Activated CD8-positive, alpha-beta memory T cell treated with anti-CD3 and anti-CD28 coated beads, Interleukin-2, amount 10 ng/mL, durations not matched to agents 7 days and 5 days (primary cell): ENCODE measurements around the gene CHMP4A. TPM values are rescaled to one million over a fixed set of nuclear protein-coding genes. Genes with fewer than 3 reads are reported as not detected.

Experiments
- ATAC-seq: fragments of 150-1000 bp; cut with Tn5 transposase; one replicate; pipeline ENCODE4 v1.10.0; 2021; ENCODE audit warnings: moderate library complexity
- CTCF ChIA-PET: fragments of 350-600 bp; sonication (Branson Sonifier 250); formaldehyde crosslinking; loops from one replicate; lab custom pipeline; 2021; ENCODE audit warnings: antibody characterized with exemption; lab: Charles Lee
- DNase-seq: peaks from one replicate; pipeline ENCODE4 v3.0.0-alpha.2; 2020
- H3K27ac Mint-ChIP-seq: one replicate; pipeline ENCODE4 v1.8.0; 2021; ENCODE audit warnings: mild to moderate bottlenecking, mixed read lengths
- H3K27me3 Mint-ChIP-seq: one replicate; pipeline ENCODE4 v1.8.0; 2021; ENCODE audit warnings: mixed read lengths
- H3K36me3 Mint-ChIP-seq: one replicate; pipeline ENCODE4 v1.8.0; 2021; ENCODE audit warnings: mild to moderate bottlenecking, mixed read lengths
- H3K4me1 Mint-ChIP-seq: one replicate; pipeline ENCODE4 v1.8.0; 2021; ENCODE audit warnings: mixed read lengths
- H3K4me3 Mint-ChIP-seq: one replicate; pipeline ENCODE4 v1.8.0; 2021; ENCODE audit warnings: mild to moderate bottlenecking, moderate library complexity, mixed read lengths
- H3K9me3 Mint-ChIP-seq: one replicate; pipeline ENCODE4 v1.8.0; 2022; ENCODE audit warnings: low read depth, mixed read lengths
- total RNA-seq, 2 experiments: library from RNA; stranded (reverse); gene quantifications; one replicate each; pipeline ENCODE4 v1.2.3, GENCODE V29; 2021

Gene CHMP4A
- total RNA-seq, 2 experiments from 2014 or later = 80.5 to 82.5 TPM

DNA sequence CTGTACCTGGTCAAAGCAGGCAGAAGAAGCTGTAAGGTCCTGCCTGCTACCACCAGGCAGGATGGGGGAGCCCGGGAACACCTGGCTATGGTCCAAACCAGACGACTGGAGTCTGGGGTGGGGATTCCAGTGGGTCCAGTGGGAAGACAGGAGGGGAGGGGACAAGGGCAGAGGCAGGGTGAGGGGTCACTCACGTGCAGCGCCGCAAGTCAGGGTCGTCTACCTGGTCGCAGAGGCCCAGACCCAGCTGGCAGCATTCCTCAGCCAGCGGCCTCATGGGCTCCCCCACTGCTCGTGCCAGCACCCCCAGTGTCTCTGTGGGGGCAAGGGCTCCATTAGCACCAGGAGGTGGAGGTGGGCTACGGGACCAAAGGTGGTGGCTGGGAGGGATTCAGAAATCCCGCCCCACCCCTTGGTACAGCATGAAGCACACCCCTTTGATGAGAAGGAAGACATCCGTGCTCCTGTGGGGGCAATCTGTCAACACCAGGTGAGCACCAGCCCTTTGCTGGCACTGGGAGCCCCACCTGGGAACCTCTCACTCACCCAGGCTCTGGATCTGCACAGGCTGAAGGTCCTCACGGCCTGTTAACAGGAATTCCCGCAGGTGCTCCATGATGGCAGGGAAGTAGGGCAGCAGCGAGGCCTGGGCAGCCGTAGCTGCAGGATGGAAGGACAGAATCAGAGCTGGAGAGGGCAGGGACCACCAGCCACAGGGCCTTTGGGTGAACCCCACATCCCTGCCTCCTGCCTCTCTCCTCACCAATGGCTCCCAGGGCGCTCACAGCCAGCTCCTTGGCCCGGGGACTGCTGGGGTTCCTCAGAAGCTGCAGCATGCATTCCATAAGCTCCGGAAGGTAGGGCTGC, 29.0 kb downstream of the CHMP4A start:
- Mint-ChIP-seq H3K9me3 (no peaks in the 10 kb centered on the region), H3K4me3 (no peak overlapping the region), H3K27ac (no peak overlapping the region), H3K36me3 (peaks cover 12% of the 10 kb centered on the region), H3K27me3 (no peaks in the 10 kb centered on the region), H3K4me1 (peaks cover 22% of the 10 kb centered on the region)
- CTCF ChIA-PET = no interaction called here
- DNase-seq = no peak
- ATAC-seq = no peak

DNA sequence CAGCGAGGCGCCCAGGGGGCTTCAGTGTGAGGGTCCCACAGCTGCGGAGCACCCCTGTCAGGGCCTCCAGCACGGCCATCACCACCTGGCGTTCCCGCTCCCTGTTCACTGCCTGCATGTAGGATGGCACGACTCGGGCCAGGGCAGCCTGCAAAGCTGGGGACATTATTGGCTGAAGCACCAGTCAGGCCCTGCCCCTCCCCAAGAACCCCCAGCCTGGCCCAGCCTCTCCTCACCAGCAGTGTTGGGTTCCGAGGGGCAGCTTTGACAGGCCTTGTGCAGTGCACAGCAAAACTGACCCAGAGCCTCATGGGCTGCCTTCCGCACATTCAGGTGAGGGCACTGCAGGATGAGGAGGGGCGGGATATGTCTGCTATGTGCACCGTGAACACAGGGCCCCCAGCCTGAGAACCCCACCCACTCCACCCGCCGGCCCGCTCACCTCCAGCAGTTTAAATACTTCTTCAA, 30.2 kb downstream of the CHMP4A start:
- Mint-ChIP-seq H3K4me1 (peaks cover 14% of the 10 kb centered on the region), H3K27ac (no peak overlapping the region), H3K27me3 (no peaks in the 10 kb centered on the region), H3K4me3 (no peak overlapping the region), H3K36me3 (peaks cover 16% of the 10 kb centered on the region), H3K9me3 (no peaks in the 10 kb centered on the region)
- ATAC-seq (no peak), DNase-seq (no peak)
- CTCF ChIA-PET = no interaction called here

DNA sequence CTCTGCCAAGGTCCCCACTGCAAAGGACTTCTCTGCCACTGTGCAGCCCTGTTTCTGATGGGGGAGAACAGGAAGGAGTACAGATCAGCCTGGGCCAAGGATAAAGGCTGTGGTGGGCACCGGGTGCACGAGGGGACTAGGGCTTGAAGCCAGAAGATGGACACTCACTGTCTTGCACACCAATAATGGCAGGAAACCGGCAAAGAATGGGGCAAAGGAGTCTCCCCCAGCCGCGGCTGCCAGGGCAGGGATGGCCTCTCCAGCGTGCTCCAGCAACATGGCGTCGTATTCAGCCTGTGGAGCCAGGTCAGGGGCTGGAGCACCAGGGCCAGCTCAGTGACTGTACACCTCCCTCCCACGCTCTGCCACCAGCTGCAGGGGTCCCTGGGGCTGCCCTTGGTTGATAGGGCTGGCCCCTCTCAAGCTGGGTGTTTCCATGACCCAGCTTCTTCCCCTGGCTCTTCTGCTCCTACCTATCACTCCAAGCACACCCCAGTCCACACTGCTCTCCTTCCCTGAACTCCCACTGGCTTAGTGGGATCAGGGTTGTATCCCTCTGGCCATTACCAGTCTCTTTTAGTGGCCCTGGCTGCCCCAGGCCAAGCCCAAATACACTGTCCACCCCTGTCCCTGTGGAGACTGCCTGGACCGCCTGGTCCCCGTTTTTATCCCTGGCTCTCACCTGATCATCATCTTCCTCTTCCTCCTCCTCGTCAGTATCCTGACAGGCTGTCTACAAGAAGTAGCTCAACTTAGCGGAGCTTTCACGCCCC, 31.0 kb downstream of the CHMP4A start:
- CTCF ChIA-PET = interaction anchor here (1.4 to 2.1 kb wide), 2 partner anchors 21 to 126 kb away, joined by 5 to 6 read pairs; partner anchors contain the start of genes CIDEB and IRF9
- Mint-ChIP-seq H3K36me3 (peaks cover 16% of the 10 kb centered on the region), H3K27ac (no peak overlapping the region), H3K4me1 (peaks cover 8% of the 10 kb centered on the region), H3K27me3 (no peaks in the 10 kb centered on the region), H3K9me3 (no peaks in the 10 kb centered on the region), H3K4me3 (no peak overlapping the region)
- no peak for DNase-seq
- no peak for ATAC-seq

DNA sequence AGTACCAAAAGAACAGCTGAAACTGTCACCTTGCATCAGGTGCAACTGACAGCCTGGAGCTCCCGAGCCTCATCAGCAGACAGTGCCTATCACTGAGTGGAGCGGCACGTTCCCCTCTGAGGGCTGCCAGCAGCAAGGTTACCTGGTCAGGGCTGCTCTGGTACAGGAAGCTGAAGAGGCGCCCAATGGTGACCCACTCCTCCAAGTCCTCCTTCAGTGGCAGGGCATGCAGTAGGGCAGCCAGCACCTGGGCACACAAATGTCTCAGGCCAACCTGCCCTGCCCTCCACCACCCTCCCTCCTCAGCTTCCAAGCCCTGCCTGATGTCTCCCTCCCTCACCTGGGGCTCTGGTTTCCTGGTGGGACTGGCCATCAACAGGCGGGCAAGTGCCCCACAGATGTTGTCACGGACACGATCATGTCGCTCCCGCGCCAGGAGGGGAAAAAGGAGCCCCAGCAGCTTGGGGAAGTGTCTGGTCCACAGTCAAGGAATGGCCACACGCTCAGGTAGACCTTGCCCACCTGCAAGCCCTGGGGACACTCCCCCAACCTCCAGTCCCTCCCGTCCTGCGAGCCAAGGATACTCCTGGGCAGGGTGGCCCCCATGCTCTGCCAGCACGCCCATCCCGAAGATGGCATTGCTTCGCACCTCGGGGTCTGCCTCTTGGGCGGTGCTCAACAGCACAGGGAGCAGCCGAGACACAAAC, 31.8 kb downstream of the CHMP4A start:
- CTCF ChIA-PET = interaction anchor here (0.7 to 2.1 kb wide), 4 partner anchors 11 to 126 kb away, joined by 3 to 6 read pairs (median 4); partner anchors contain the start of genes CIDEB and IRF9
- H3K27ac Mint-ChIP-seq = no peak overlapping the region
- H3K27me3 Mint-ChIP-seq = no peaks in the 10 kb centered on the region

DNA sequence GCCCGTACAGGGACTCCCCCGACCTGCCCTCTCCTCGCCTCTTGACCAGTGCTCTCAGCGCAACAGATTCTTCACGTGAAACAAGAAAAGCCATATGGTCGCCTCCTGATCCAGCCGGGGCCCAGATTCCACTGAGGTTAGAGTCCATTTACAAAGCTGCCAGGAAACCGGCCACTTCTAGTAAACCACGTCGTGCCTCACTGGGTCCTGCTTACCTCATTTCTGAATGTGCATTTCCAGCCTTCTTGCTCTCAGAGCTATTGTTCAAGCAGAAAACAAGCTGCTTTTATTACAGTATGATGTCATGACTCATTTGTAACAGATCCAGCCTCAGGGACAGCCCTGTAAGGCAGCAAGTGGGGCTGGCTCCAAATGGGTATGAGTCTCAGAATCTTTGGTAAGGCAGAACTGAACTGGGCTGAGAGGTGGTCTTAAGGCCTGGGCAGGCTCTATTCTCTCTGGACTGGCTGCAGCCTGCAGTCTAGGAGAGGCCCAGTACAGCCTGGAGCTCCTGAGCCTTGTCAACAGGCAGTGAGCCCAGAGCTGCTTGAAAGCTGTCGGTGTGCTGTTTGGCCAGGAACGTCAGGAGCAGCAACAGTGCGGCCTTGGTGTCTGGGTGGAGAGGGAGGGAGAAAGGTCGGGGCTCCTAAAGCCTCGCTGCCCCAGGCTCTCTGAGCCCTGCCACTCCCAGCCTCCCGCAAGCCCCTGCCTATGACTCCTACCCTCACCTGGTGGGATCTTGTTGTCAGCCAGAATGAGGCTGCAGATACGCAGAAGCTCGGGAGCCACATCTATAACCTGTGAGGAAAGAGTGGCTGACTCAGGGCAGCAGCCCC, 33.1 kb downstream of the CHMP4A start:
- no peak overlapping the region for H3K4me3 Mint-ChIP-seq
- DNase-seq = no peak
- no peak for ATAC-seq
- H3K27ac Mint-ChIP-seq = no peak overlapping the region
- CTCF ChIA-PET = interaction anchor here (0.9 to 2.1 kb wide), 5 partner anchors 7 to 128 kb away, joined by 3 to 9 read pairs (median 4); partner anchors contain the start of genes CIDEB and IRF9
- peaks cover under 1% of the 10 kb centered on the region for H3K4me1 Mint-ChIP-seq
- H3K36me3 Mint-ChIP-seq = peaks cover 21% of the 10 kb centered on the region
- H3K27me3 Mint-ChIP-seq = no peaks in the 10 kb centered on the region
- no peaks in the 10 kb centered on the region for H3K9me3 Mint-ChIP-seq

More for the DNA sequence above, 31.8 kb downstream of the CHMP4A start:
- no peaks in the 10 kb centered on the region for H3K9me3 Mint-ChIP-seq
- no peak for DNase-seq
- H3K4me1 Mint-ChIP-seq = peaks cover 2% of the 10 kb centered on the region
- ATAC-seq = no peak
- H3K4me3 Mint-ChIP-seq = no peak overlapping the region
- H3K36me3 Mint-ChIP-seq = peaks cover 23% of the 10 kb centered on the region

DNA sequence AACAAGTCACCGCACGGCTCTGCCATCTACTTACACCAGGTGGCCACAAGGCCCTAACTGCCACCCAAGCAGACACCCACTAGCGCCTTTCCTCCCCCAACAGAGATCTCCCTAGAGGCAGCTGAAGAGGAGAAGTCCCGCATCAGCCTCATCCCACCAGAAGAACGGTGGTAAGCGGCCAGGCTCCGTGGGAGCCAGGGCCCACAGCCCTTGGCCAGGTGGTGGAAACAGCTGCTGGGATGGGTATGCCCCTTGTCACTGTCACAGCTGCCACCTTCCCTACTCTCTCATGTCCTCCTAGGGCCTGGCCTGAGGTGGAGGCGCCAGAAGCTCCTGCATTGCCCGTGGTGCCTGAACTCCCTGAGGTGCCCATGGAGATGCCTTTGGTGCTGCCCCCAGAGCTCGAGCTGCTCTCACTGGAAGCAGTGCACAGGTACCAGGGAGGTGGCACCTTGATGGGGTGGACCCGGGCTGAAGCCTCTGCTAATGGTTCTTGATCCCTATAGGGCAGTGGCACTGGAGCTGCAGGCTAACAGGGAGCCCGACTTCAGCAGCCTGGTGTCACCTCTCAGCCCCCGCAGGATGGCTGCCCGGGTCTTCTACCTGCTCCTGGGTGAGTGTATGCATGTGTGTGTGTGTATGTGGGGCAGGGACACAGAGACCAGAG, 33.9 kb downstream of the CHMP4A start:
- CTCF ChIA-PET = interaction anchor here (0.8 to 1.4 kb wide), 4 partner anchors 8 to 56 kb away, joined by 3 to 9 read pairs (median 4); partner anchors contain the start of gene IRF9
- no peak overlapping the region for H3K27ac Mint-ChIP-seq
- no peaks in the 10 kb centered on the region for H3K27me3 Mint-ChIP-seq
- H3K36me3 Mint-ChIP-seq = peaks cover 25% of the 10 kb centered on the region
- no peak for ATAC-seq
- no peak overlapping the region for H3K4me3 Mint-ChIP-seq
- peaks cover 6% of the 10 kb centered on the region for H3K4me1 Mint-ChIP-seq
- DNase-seq = no peak
- no peaks in the 10 kb centered on the region for H3K9me3 Mint-ChIP-seq

DNA sequence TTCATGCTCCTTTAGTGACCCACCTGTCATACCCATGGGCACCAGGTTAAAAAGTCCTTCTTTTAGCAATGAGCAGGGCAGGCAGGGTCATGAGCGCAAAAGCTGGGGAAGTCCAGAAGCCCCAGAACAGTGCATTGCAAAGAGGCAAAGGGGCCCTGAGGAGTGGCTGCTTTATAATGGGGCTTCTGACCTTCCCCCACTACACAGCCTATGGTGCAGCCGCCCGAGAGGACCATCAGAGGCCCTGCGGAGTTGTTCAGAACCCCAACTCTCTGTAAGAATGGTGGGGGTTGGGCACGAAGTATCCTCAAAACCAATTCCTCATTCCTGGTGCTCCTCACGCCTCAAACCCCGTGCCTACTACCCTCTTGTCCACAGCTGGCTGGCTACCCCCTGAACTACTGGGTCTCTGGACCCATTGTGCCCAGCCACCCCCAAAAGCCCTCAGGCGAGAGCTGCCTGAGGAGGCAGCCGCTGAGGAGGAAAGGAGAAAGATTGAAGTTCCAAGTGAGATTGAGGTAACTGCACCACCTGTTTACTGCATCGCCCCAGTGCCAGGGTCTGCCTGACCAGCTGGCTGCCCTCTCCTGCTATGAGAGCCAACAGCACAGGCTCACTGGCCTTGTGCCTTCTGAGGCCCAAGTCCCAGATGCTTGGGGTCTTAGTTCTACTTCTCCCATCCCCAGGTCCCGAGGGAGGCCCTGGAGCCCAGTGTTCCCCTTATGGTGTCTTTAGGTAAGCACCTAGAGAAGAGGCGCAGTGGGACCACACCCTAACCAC, 34.7 kb downstream of the CHMP4A start:
- DNase-seq = no peak
- H3K9me3 Mint-ChIP-seq = no peaks in the 10 kb centered on the region
- no peak for ATAC-seq
- CTCF ChIA-PET = interaction anchor here (0.8 to 1.4 kb wide), 3 partner anchors 8 to 17 kb away, joined by 3 to 9 read pairs (median 4); partner anchors contain the start of gene IRF9
- H3K27me3 Mint-ChIP-seq = no peaks in the 10 kb centered on the region
- no peak overlapping the region for H3K4me3 Mint-ChIP-seq
- H3K27ac Mint-ChIP-seq = peak overlapping the region; percentile 19
- peaks cover 27% of the 10 kb centered on the region for H3K36me3 Mint-ChIP-seq
- peaks cover 8% of the 10 kb centered on the region for H3K4me1 Mint-ChIP-seq

DNA sequence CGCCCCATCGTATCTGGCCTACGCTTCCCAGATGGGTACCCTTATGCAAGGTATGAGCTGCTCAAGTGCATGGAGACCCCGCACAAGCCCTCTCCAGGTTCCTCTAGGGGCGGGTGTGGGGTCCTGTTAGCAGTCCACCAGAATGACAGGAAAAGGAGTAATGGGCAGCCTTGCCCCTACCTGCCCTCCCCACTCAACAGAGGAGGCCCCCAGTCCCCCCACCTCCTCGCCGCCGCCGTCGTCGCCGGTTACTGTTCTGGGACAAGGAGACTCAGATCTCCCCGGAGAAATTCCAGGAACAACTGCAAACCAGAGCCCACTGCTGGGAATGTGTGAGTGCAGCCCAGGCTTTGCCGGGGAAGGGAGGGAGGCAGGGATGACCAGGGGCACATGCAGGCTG, 35.4 kb downstream of the CHMP4A start:
- Mint-ChIP-seq H3K36me3 (peaks cover 30% of the 10 kb centered on the region), H3K27ac (no peak overlapping the region)

DNA sequence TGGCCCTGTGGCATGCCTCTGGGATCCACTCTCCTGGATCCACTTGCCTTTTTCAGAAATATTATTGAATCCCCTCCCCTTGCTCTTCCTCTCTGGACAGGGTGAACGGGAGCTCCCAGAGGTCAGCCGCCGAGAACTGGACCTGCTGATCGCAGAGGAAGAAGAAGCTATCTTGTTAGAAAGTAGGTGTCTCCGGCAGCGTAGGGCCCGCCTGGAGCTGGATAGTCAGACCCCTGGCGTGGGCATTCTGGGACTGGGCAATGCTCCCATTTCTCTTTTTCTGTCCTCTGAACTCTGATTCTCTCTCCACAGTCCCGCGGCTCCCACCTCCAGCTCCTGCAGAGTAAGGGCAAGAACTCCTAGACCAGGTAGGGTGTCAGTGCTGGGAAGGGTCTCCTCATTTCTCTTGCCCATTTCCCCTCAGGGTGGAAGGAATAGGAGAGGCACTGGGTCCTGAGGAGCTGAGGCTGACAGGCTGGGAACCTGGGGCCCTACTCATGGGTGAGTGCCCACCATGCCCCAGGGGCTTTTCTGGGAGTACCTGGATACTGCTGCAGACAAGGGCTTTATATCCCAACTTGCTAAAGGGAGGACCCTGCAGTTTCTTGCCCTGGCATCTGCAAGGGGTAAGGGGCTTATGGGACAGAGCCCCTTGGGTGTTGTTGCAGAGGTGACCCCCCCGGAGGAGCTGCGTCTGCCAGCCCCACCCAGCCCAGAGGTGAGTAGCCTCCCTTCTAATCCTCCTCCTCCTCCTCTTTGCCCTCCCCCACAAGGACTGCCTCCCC, 36.1 kb downstream of the CHMP4A start:
- Mint-ChIP-seq H3K27ac (no peak overlapping the region), H3K27me3 (no peaks in the 10 kb centered on the region), H3K4me3 (no peak overlapping the region), H3K4me1 (peaks cover 12% of the 10 kb centered on the region), H3K36me3 (peaks cover 33% of the 10 kb centered on the region), H3K9me3 (no peaks in the 10 kb centered on the region)
- DNase-seq = no peak
- CTCF ChIA-PET = interaction anchor here (1.0 to 1.3 kb wide), 3 partner anchors 16 to 130 kb away, joined by 3 read pairs; partner anchors contain the start of gene IRF9
- no peak for ATAC-seq

More for the DNA sequence above, 35.4 kb downstream of the CHMP4A start:
- no peak for DNase-seq
- no peaks in the 10 kb centered on the region for H3K27me3 Mint-ChIP-seq
- H3K9me3 Mint-ChIP-seq = no peaks in the 10 kb centered on the region
- CTCF ChIA-PET = interaction anchor here (1.1 to 1.3 kb wide), 2 partner anchors 17 to 129 kb away, joined by 3 read pairs; partner anchors contain the start of gene IRF9
- H3K4me3 Mint-ChIP-seq = no peak overlapping the region
- H3K4me1 Mint-ChIP-seq = peaks cover 10% of the 10 kb centered on the region
- ATAC-seq = no peak

DNA sequence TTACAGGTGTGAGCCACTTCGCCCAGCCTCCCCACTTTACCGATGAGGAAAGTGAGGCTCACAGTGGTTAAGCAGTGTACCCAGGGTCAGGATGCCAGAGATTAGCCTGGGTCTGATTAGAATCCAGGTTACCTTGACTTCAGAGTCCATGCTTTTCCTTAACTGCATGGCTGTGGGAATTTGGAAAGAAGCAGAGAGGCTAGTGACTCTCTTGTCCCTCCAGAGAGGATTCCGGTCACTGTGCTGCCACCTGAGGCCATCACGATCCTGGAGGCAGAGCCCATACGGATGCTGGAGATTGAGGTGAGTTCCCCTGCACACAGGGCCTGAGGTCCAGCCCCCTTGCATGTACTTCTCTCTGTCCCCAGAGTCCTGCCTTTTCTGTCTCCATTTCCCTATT, 36.7 kb downstream of the CHMP4A start:
- H3K36me3 Mint-ChIP-seq = peaks cover 35% of the 10 kb centered on the region
- H3K27ac Mint-ChIP-seq = no peak overlapping the region

More for the DNA sequence above, 36.7 kb downstream of the CHMP4A start:
- DNase-seq = no peak
- CTCF ChIA-PET = interaction anchor here (1.0 to 1.1 kb wide), 2 partner anchors 15 to 39 kb away, joined by 3 read pairs; partner anchors contain the start of gene IRF9
- H3K9me3 Mint-ChIP-seq = no peaks in the 10 kb centered on the region
- H3K4me1 Mint-ChIP-seq = peaks cover 17% of the 10 kb centered on the region
- ATAC-seq = no peak
- no peak overlapping the region for H3K4me3 Mint-ChIP-seq
- H3K27me3 Mint-ChIP-seq = no peaks in the 10 kb centered on the region
